Measurements from ENCODE around the gene FGF10.

Gene FGF10

GRCh38 chr5:44389090-44389822 is at the start of gene FGF10:
TSS of gene FGF10 (minus strand) at chr5:44389420. CDS start at chr5:44388682, 738 bp downstream.
- no peak for DNase-seq (ENCODE audit: low spot score)

- DNase-seq (ENCODE audit: low spot score): no peak
These were observed 37.7 kb upstream of the FGF10 start for GRCh38 chr5:44426944-44427343.

GRCh38 chr5:44412286-44412685 is 23.1 kb upstream of the FGF10 start:
- no peak for DNase-seq (ENCODE audit: low spot score)

GRCh38 chr5:44402084-44402483 is 12.9 kb upstream of the FGF10 start:
- no peak for DNase-seq (ENCODE audit: low spot score)

- no peak for DNase-seq (ENCODE audit: low spot score)
These were observed 12.4 kb upstream of the FGF10 start for GRCh38 chr5:44401611-44402010.

- DNase-seq (ENCODE audit: low spot score): no peak
These were observed 9.2 kb upstream of the FGF10 start for GRCh38 chr5:44398382-44398781.

GRCh38 chr5:44396312-44396711 is 7.1 kb upstream of the FGF10 start:
- DNase-seq (ENCODE audit: low spot score): no peak

GRCh38 chr5:44390351-44390750 is 1.1 kb upstream of the FGF10 start:
- DNase-seq (ENCODE audit: low spot score): no peak

GRCh38 chr5:44389823-44390143 is 563 bp upstream of the FGF10 start:
- no peak for DNase-seq (ENCODE audit: low spot score)

GRCh38 chr5:44388321-44389089 is 715 bp downstream of the FGF10 start:
- DNase-seq (ENCODE audit: low spot score): no peak

- no peak for DNase-seq (ENCODE audit: low spot score)
These were observed 1.3 kb downstream of the FGF10 start for GRCh38 chr5:44387921-44388320.

GRCh38 chr5:44387406-44387805 is 1.8 kb downstream of the FGF10 start:
- DNase-seq (ENCODE audit: low spot score): no peak

- DNase-seq (ENCODE audit: low spot score): no peak
These were observed 3.8 kb downstream of the FGF10 start for GRCh38 chr5:44385291-44385900.

- DNase-seq (ENCODE audit: low spot score): no peak
These were observed 4.4 kb downstream of the FGF10 start for GRCh38 chr5:44384816-44385215.

- no peak for DNase-seq (ENCODE audit: low spot score)
These were observed 6.3 kb downstream of the FGF10 start for GRCh38 chr5:44382894-44383293.

GRCh38 chr5:44377057-44377456 is 12.2 kb downstream of the FGF10 start:
- DNase-seq (ENCODE audit: low spot score): no peak

GRCh38 chr5:44372028-44372427 is 17.2 kb downstream of the FGF10 start:
- no peak for DNase-seq (ENCODE audit: low spot score)

GRCh38 chr5:44367203-44367602 is 22.0 kb downstream of the FGF10 start:
- no peak for DNase-seq (ENCODE audit: low spot score)

GRCh38 chr5:44365345-44365744 is 23.9 kb downstream of the FGF10 start:
- peak; percentile 24 for DNase-seq (ENCODE audit: low spot score)

- DNase-seq (ENCODE audit: low spot score): no peak
These were observed 25.1 kb downstream of the FGF10 start for GRCh38 chr5:44364097-44364496.

GRCh38 chr5:44361342-44362001 is 27.7 kb downstream of the FGF10 start:
- DNase-seq (ENCODE audit: low spot score): no peak

- DNase-seq (ENCODE audit: low spot score): no peak
These were observed 28.3 kb downstream of the FGF10 start for GRCh38 chr5:44360919-44361318.

GRCh38 chr5:44358421-44358820 is 30.8 kb downstream of the FGF10 start:
- no peak for DNase-seq (ENCODE audit: low spot score)
